ENCODE measurements around the gene NACC2.

GRCh38 chr9:136023410-136024225 is 71.5 kb downstream of the NACC2 start:
- no peak for TF ChIP-seq CHD2 (IDR thresholded peaks at IDR 0.05; ENCODE audit: borderline replicate concordance, low read depth, low read length)
- TF ChIP-seq HDGF (IDR thresholded peaks at IDR 0.05): no peak
- no peak for TF ChIP-seq BRCA1 (IDR thresholded peaks at IDR 0.05; ENCODE audit: low read depth, low read length)
- no peak for TF ChIP-seq STAT3 (IDR thresholded peaks at IDR 0.05; ENCODE audit: low read depth, low read length)

All from GM12878 (cell line).